BLaER1 (cell line): Measurements from ENCODE around the gene TOLLIP.
"Not testable (repeated sequence)": the region's sequence is repeated elsewhere in the genome, so short reads cannot be mapped to it uniquely, and the experiment has no call there.

ENCODE experiments used
- H3K27ac ChIP-seq: shearing (Covaris generic); formaldehyde crosslinking; 2 replicates; pipeline ENCODE4 v1.8.1; 2022
- H3K27me3 ChIP-seq: shearing (Covaris generic); formaldehyde crosslinking; 2 replicates; pipeline ENCODE4 v1.8.1; 2022
- H3K36me3 ChIP-seq: shearing (Covaris generic); formaldehyde crosslinking; 2 replicates; pipeline ENCODE4 v1.8.1; 2022
- H3K4me1 ChIP-seq: shearing (Covaris generic); formaldehyde crosslinking; 2 replicates; pipeline ENCODE4 v1.8.1; 2022
- H3K4me2 ChIP-seq: shearing (Covaris generic); formaldehyde crosslinking; 2 replicates; pipeline ENCODE4 v1.8.1; 2022
- H3K4me3 ChIP-seq: shearing (Covaris generic); formaldehyde crosslinking; 2 replicates; pipeline ENCODE4 v1.8.1; 2022
- H3K9ac ChIP-seq: shearing (Covaris generic); formaldehyde crosslinking; 2 replicates; pipeline ENCODE4 v1.8.1; 2022
- H3K9me3 ChIP-seq: shearing (Covaris generic); formaldehyde crosslinking; 2 replicates; pipeline ENCODE4 v1.8.1; 2022
- H4K20me1 ChIP-seq: shearing (Covaris generic); formaldehyde crosslinking; 2 replicates; pipeline ENCODE4 v1.8.1; 2022
- Cebpa-rat ChIP-seq: shearing (Covaris generic); IDR thresholded peaks from 2 replicates; pipeline ENCODE4 v1.8.1; 2022

TOLLIP gene

DNA sequence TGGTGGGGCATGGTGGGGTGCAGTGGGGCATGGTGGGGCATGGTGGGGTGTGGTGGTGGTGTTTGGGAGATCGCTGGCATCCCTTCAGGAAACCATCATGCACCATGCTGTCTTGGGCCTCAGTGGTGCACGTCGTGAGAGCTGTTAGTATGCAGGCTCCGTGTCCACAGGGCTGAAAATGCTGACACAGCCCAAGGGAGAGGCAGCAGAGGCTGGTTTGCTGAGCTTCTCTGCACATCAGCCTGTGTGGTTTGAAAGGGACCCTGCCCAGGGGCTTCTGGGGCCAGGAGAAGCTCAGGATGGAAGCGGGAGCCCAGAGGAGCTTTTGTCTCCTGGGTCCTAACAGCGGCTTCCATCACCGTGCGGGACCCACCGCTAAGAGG, 56.3 kb downstream of the TOLLIP start:
- H3K36me3 ChIP-seq, result no peaks in the 10 kb centered on the region
- H3K4me3 ChIP-seq, result no peak overlapping the region
- no peak overlapping the region for H3K4me2 ChIP-seq
- no peak for TF ChIP-seq Cebpa-rat
- H4K20me1 ChIP-seq, result no peaks in the 10 kb centered on the region
- H3K4me1 ChIP-seq, result peaks cover 14% of the 10 kb centered on the region
- H3K27me3 ChIP-seq, result no peaks in the 10 kb centered on the region
- H3K9ac ChIP-seq, result no peak overlapping the region
- H3K9me3 ChIP-seq, result peaks cover 41% of the 10 kb centered on the region
- H3K27ac ChIP-seq, result no peak overlapping the region

DNA sequence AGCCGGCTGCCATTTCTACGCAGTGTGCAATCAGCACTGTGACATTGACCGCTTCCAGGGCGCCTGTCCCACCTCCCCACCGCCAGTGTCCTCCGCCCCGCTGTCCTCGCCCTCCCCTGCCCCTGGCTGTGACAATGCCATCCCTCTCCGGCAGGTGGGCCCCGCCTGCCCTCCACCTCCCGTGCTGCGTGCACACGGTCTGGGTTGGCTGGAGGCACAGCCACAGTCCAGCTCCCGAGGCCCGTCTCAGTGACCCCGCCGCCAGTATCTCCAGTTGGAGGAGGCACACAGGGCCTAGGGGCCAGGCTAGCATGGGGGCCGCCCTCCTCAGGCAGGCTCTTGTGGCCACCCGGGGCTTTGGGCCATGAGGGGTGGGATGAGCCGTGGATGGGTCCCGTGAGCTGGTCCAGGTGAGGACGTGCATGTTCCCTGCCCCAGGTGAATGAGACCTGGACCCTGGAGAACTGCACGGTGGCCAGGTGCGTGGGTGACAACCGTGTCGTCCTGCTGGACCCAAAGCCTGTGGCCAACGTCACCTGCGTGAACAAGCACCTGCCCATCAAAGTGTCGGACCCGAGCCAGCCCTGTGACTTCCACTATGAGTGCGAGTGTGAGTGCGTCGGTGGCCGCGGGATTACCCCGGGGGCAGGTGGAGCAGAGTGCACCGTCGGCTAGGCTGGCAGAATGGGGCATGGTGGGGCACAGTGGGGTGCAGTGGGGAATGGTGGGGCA, 56.9 kb downstream of the TOLLIP start:
- H3K4me1 ChIP-seq, result peaks cover 11% of the 10 kb centered on the region
- H3K4me2 ChIP-seq, result no peak overlapping the region
- no peak for TF ChIP-seq Cebpa-rat
- H3K9me3 ChIP-seq, result peaks cover 41% of the 10 kb centered on the region
- no peak overlapping the region for H3K4me3 ChIP-seq
- no peaks in the 10 kb centered on the region for H3K36me3 ChIP-seq
- H4K20me1 ChIP-seq, result no peaks in the 10 kb centered on the region
- H3K9ac ChIP-seq, result no peak overlapping the region
- no peaks in the 10 kb centered on the region for H3K27me3 ChIP-seq
- H3K27ac ChIP-seq, result no peak overlapping the region

DNA sequence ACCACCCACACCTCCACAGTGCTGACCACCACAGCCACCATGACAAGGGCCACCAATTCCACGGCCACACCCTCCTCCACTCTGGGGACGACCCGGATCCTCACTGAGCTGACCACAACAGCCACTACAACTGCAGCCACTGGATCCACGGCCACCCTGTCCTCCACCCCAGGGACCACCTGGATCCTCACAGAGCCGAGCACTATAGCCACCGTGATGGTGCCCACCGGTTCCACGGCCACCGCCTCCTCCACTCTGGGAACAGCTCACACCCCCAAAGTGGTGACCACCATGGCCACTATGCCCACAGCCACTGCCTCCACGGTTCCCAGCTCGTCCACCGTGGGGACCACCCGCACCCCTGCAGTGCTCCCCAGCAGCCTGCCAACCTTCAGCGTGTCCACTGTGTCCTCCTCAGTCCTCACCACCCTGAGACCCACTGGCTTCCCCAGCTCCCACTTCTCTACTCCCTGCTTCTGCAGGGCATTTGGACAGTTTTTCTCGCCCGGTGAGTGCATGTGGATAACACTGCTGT, 58.1 kb downstream of the TOLLIP start:
- no peaks in the 10 kb centered on the region for H3K27me3 ChIP-seq
- H3K4me1 ChIP-seq, result no peaks in the 10 kb centered on the region
- no peak overlapping the region for H3K9ac ChIP-seq
- no peak overlapping the region for H3K4me2 ChIP-seq
- peaks cover 43% of the 10 kb centered on the region for H3K9me3 ChIP-seq
- no peaks in the 10 kb centered on the region for H4K20me1 ChIP-seq
- H3K27ac ChIP-seq, result no peak overlapping the region
- TF ChIP-seq Cebpa-rat, result no peak
- H3K4me3 ChIP-seq, result no peak overlapping the region
- H3K36me3 ChIP-seq, result no peaks in the 10 kb centered on the region

DNA sequence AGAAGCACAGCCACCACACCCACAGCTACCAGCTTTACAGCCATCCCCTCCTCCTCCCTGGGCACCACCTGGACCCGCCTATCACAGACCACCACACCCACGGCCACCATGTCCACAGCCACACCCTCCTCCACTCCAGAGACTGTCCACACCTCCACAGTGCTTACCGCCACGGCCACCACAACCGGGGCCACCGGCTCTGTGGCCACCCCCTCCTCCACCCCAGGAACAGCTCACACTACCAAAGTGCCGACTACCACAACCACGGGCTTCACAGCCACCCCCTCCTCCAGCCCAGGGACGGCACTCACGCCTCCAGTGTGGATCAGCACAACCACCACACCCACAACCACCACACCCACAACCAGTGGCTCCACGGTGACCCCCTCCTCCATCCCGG, 59.0 kb downstream of the TOLLIP start:
- H3K27me3 ChIP-seq, H3K4me3 ChIP-seq, H3K9ac ChIP-seq, H3K27ac ChIP-seq, H4K20me1 ChIP-seq, H3K36me3 ChIP-seq, H3K4me2 ChIP-seq, H3K4me1 ChIP-seq: not testable (repeated sequence)
- peaks cover 51% of the 10 kb centered on the region for H3K9me3 ChIP-seq

DNA sequence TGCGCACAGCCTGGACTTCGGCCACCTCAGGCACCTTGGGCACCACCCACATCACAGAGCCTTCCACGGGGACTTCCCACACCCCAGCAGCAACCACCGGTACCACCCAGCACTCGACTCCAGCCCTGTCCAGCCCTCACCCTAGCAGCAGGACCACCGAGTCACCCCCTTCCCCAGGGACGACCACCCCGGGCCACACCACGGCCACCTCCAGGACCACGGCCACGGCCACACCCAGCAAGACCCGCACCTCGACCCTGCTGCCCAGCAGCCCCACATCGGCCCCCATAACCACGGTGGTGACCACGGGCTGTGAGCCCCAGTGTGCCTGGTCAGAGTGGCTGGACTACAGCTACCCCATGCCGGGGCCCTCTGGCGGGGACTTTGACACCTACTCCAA, 60.5 kb downstream of the TOLLIP start:
- H3K27ac ChIP-seq, H3K36me3 ChIP-seq, H3K4me2 ChIP-seq, H3K9ac ChIP-seq, H4K20me1 ChIP-seq, H3K4me1 ChIP-seq, H3K27me3 ChIP-seq, H3K4me3 ChIP-seq: not testable (repeated sequence)
- H3K9me3 ChIP-seq, result peaks cover 55% of the 10 kb centered on the region

DNA sequence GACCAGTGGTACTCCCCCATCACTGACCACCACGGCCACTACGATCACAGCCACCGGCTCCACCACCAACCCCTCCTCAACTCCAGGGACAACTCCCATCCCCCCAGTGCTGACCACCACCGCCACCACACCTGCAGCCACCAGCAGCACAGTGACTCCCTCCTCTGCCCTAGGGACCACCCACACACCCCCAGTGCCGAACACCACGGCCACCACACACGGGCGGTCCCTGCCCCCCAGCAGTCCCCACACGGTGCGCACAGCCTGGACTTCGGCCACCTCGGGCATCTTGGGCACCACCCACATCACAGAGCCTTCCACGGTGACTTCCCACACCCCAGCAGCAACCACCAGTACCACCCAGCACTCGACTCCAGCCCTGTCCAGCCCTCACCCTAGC, 62.4 kb downstream of the TOLLIP start:
- not testable (repeated sequence) for H3K27ac ChIP-seq, H4K20me1 ChIP-seq, H3K27me3 ChIP-seq, H3K4me1 ChIP-seq, H3K36me3 ChIP-seq, H3K9ac ChIP-seq, H3K4me3 ChIP-seq, H3K4me2 ChIP-seq
- peaks cover 55% of the 10 kb centered on the region for H3K9me3 ChIP-seq

DNA sequence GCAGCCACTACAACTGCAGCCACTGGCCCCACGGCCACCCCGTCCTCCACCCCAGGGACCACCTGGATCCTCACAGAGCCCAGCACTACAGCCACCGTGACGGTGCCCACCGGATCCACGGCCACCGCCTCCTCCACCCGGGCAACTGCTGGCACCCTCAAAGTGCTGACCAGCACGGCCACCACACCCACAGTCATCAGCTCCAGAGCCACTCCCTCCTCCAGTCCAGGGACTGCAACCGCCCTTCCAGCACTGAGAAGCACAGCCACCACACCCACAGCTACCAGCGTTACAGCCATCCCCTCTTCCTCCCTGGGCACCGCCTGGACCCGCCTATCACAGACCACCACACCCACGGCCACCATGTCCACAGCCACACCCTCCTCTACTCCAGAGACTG, 63.1 kb downstream of the TOLLIP start:
- not testable (repeated sequence) for H3K4me1 ChIP-seq

DNA sequence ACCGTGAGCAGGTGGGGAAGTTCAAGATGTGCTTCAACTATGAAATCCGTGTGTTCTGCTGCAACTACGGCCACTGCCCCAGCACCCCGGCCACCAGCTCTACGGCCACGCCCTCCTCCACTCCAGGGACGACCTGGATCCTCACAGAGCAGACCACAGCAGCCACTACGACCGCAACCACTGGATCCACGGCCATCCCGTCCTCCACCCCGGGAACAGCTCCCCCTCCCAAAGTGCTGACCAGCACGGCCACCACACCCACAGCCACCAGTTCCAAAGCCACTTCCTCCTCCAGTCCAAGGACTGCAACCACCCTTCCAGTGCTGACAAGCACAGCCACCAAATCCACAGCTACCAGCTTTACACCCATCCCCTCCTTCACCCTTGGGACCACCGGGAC, 63.7 kb downstream of the TOLLIP start:
- H3K9ac ChIP-seq, H3K36me3 ChIP-seq, H3K4me1 ChIP-seq, H3K4me3 ChIP-seq, H3K27ac ChIP-seq, H3K4me2 ChIP-seq, H3K27me3 ChIP-seq, H4K20me1 ChIP-seq: not testable (repeated sequence)
- peaks cover 48% of the 10 kb centered on the region for H3K9me3 ChIP-seq

More for the DNA sequence above, 63.1 kb downstream of the TOLLIP start:
- not testable (repeated sequence) for H3K27ac ChIP-seq, H4K20me1 ChIP-seq, H3K9ac ChIP-seq, H3K36me3 ChIP-seq, H3K4me2 ChIP-seq, H3K27me3 ChIP-seq, H3K4me3 ChIP-seq
- peaks cover 54% of the 10 kb centered on the region for H3K9me3 ChIP-seq

DNA sequence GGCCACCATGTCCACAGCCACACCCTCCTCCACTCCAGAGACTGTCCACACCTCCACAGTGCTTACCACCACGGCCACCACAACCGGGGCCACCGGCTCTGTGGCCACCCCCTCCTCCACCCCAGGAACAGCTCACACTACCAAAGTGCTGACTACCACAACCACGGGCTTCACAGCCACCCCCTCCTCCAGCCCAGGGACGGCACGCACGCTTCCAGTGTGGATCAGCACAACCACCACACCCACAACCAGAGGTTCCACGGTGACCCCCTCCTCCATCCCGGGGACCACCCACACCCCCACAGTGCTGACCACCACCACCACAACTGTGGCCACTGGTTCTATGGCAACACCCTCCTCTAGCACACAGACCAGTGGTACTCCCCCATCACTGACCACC, 64.9 kb downstream of the TOLLIP start:
- H3K9me3 ChIP-seq, result peaks cover 37% of the 10 kb centered on the region
- H3K4me3 ChIP-seq, H4K20me1 ChIP-seq, H3K9ac ChIP-seq, H3K36me3 ChIP-seq, H3K4me2 ChIP-seq, H3K27ac ChIP-seq, H3K27me3 ChIP-seq, H3K4me1 ChIP-seq: not testable (repeated sequence)

DNA sequence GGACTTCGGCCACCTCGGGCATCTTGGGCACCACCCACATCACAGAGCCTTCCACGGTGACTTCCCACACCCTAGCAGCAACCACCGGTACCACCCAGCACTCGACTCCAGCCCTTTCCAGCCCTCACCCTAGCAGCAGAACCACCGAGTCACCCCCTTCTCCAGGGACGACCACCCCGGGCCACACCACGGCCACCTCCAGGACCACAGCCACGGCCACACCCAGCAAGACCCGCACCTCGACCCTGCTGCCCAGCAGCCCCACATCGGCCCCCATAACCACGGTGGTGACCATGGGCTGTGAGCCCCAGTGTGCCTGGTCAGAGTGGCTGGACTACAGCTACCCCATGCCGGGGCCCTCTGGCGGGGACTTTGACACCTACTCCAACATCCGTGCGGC, 65.9 kb downstream of the TOLLIP start:
- not testable (repeated sequence) for H3K9ac ChIP-seq, H3K27ac ChIP-seq, H3K4me1 ChIP-seq, H3K4me3 ChIP-seq, H4K20me1 ChIP-seq, H3K27me3 ChIP-seq, H3K36me3 ChIP-seq, H3K4me2 ChIP-seq
- H3K9me3 ChIP-seq, result peaks cover 34% of the 10 kb centered on the region

DNA sequence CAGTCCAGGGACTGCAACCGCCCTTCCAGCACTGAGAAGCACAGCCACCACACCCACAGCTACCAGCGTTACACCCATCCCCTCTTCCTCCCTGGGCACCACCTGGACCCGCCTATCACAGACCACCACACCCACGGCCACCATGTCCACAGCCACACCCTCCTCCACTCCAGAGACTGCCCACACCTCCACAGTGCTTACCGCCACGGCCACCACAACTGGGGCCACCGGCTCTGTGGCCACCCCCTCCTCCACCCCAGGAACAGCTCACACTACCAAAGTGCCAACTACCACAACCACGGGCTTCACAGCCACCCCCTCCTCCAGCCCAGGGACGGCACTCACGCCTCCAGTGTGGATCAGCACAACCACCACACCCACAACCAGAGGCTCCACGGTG, 66.7 kb downstream of the TOLLIP start:
- peaks cover 30% of the 10 kb centered on the region for H3K9me3 ChIP-seq
- H3K4me2 ChIP-seq, H3K9ac ChIP-seq, H3K4me3 ChIP-seq, H4K20me1 ChIP-seq, H3K4me1 ChIP-seq, H3K36me3 ChIP-seq, H3K27me3 ChIP-seq, H3K27ac ChIP-seq: not testable (repeated sequence)
